ENCODE data around the gene ARHGAP10.

GRCh38 chr4:148071009-148071408, 339.1 kb downstream of the ARHGAP10 start:
- TF ChIP-seq POLR2AphosphoS5 (IDR thresholded peaks at IDR 0.05; ENCODE audit: borderline replicate concordance, low read depth, low read length) (no peak), EZH2 (IDR thresholded peaks at IDR 0.05) (no peak)
